ENCODE measurements around the gene WNT3. TPM values are rescaled to one million over a fixed set of nuclear protein-coding genes. Genes with fewer than 3 reads are reported as not detected.

The WNT3 gene
- total RNA-seq, 1 donor = 0.63 TPM

DNA sequence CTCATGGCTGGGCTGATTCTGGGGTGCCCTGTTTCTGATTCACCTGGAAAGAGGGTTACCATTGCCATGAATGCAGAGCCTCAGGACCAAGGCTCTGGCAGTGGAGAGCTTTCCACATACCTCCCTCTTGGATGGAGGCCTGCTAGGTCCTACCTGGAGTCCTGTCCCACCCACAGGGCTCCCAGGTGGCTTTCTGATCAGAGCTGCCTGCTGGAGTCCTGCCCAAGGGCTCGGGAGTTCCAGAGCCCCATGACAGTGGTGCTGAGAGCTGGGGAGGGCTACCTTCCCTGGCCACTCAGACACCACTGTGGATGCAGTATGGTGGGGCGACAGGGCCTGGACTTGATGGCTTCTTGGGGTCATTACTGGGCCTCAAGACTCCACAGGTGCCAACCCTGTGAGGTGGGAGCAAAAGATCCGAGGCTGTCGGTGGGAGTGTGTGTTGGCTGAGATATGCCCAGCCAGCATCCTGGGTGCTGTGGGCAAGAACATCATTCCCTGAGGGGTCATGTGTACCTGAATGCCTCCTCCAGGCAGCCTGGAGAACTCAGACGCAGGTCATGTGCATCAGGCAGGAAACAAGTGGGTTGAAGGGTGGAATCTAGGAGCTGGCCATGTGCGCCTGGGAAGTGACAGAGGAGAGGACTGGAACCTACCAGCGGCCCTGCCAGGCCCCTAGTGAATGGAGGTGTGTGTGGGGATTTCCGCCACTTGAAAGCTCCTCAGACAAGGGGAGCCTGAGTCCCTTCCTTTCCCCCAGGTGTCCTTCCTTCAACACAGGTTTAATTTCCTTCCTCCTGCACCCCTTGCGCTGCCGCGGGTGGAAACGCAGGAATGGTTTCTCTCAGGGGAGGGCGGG, 2.3 kb upstream of the WNT3 start:
- DNase-seq (ENCODE audit: low read depth) = no peak
- H3K4me3 ChIP-seq (ENCODE audit: low read depth, low read length) = no peak overlapping the region
- TF ChIP-seq, protein P1, sequence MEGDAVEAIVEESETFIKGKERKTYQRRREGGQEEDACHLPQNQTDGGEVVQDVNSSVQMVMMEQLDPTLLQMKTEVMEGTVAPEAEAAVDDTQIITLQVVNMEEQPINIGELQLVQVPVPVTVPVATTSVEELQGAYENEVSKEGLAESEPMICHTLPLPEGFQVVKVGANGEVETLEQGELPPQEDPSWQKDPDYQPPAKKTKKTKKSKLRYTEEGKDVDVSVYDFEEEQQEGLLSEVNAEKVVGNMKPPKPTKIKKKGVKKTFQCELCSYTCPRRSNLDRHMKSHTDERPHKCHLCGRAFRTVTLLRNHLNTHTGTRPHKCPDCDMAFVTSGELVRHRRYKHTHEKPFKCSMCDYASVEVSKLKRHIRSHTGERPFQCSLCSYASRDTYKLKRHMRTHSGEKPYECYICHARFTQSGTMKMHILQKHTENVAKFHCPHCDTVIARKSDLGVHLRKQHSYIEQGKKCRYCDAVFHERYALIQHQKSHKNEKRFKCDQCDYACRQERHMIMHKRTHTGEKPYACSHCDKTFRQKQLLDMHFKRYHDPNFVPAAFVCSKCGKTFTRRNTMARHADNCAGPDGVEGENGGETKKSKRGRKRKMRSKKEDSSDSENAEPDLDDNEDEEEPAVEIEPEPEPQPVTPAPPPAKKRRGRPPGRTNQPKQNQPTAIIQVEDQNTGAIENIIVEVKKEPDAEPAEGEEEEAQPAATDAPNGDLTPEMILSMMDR (IDR thresholded peaks at IDR 0.05; ENCODE audit: insufficient read depth, low read length) = no peak

DNA sequence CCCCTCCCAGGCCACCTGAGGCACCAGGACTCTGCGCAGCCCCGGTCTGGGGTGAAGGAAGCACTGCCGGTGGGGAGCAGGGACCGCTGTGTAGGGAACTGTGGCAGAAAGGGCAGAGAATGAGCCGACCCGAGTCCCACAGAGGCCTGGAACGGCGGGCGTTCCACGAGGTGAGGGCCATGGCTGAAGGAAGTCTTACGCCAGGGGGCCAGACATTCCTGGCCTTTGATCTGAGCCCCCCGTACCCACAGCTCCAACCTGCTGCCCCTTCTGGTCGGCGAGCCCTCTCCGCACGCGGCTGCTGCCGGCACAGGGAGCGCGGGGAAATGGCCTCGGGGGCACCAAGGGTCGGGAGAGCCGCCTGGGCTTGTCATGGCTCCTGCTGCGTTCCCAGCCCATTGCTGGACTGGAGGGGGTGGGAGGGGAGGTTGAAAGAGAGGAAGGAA, 1.4 kb upstream of the WNT3 start:
- TF ChIP-seq, protein P1 (IDR thresholded peaks at IDR 0.05; ENCODE audit: insufficient read depth, low read length) = no peak
- no peak overlapping the region for H3K4me3 ChIP-seq (ENCODE audit: low read depth, low read length)
- no peak for DNase-seq (ENCODE audit: low read depth)

DNA sequence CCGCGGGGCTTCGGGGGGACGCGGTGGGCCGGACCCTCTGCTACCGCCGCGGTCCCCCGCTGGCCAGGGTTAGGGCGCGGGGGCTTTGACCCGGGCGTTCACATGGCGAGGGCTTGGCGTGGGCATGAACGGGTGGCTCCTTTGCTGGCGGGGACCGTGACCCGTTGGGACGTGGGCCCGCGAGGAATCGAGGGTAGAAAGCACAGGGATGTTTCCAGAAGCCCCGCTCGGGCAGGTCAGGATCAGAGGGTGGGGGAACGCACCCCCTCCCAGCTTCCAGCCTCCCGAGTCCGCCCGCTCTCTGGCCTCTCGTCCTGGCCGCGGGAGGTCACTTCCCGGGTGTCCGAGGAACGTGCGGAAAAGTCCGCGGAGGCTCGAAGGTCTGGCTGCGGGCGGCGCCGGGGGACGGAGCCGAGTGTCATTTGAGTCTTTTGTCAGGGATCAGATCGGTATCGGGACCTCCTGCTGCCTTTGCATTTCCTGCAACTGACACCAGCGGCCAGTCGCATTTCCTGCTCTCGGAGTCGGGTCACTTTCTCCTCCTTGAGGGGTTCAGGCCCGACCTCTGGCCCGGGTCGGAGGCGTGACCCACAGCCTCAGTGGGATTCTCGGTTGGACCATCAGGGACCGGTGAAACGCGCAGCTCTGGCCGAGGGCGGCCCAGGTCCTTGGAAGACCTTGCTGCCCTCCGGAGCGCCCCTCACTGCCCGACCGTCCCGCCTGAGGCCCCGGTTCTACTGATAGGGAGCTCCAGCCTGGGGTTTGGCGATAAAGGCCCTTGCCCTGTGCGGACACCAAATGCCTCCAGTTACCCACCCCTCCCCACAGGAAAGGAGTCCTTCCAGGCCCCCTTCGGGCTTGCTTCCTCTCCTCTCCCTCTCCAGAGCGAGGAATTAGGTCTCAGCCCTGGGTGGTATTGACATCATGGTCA, 702 bp upstream of the WNT3 start:
- DNase-seq (ENCODE audit: low read depth) = no peak
- TF ChIP-seq, protein P1 (IDR thresholded peaks at IDR 0.05; ENCODE audit: insufficient read depth, low read length) = no peak
- no peak overlapping the region for H3K4me3 ChIP-seq (ENCODE audit: low read depth, low read length)

DNA sequence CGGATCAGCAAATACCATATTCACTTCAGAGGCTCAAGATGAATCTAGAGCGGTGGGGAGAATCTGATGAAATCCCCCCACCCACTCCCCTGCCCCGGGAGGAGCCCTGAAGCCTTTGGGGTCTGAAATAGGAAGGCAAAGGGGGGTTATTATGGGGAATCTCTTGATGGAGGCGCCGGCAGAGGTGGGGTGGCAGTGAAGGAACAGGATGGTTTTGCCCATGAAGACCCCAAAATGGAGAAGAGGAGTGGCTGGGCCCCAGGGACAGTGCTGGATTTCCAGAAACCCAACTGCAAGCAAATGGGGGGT, 637 bp downstream of the WNT3 start:
- no peak overlapping the region for H3K4me3 ChIP-seq (ENCODE audit: low read depth, low read length)
- DNase-seq (ENCODE audit: low read depth) = no peak
- TF ChIP-seq, protein P1 (IDR thresholded peaks at IDR 0.05; ENCODE audit: insufficient read depth, low read length) = no peak

DNA sequence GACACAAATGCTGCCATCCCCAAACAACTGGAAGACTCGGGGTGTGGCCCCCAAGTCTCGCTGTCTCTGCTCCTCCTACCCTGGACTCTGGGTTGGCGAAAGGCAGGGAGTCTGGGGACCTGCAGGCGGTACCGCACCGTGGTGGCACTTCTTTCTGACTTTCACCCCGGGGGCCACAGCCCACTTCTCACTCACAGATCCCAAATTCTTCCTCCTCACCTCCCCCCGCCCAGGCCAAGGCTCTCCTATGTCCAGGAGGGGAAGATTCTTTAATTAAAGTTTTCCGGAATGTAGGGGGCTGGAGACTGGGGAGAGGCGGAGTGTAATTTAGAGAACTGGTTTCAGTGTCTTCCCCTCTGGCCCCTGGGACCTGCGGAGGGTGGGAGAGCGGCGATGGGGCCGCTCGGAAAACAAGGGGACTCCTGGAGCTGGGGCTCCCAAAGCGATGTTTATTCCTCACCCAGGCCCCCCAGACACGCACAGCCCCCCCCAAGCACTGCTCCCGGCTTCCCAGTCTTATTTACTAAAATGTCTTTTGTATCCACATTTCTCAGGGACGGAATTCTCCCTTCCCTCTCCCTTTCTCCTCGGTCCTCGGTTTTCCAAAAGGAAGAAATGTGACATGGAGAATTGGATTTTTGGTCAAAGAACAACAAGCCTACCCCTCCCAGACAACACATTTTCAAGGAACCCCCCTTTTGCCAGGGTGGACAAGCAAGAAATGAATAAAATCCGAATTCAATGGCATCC, 1.2 kb downstream of the WNT3 start:
- no peak overlapping the region for H3K4me3 ChIP-seq (ENCODE audit: low read depth, low read length)
- no peak for DNase-seq (ENCODE audit: low read depth)
- TF ChIP-seq, protein P1 (IDR thresholded peaks at IDR 0.05; ENCODE audit: insufficient read depth, low read length) = no peak
